Mesodermal cell (in vitro differentiated cells): ENCODE results near the gene SORCS2.

Experiments used
- H3K27ac ChIP-seq: 2 replicates; pipeline ENCODE4 v1.7.0; 2013; ENCODE audit warnings: mild to moderate bottlenecking, low read depth, low read length, moderate library complexity; ENCODE audit not compliant: severe bottlenecking
- H3K36me3 ChIP-seq: 2 replicates; pipeline ENCODE4 v1.7.1; 2013; ENCODE audit warnings: mild to moderate bottlenecking, low read length, moderate library complexity; ENCODE audit not compliant: control insufficient read depth, insufficient read depth
- H3K4me1 ChIP-seq: one replicate; pipeline ENCODE4 v1.7.1; 2013; ENCODE audit warnings: mild to moderate bottlenecking, low read length; ENCODE audit not compliant: insufficient read depth, control insufficient read depth, poor library complexity, severe bottlenecking
- H3K4me3 ChIP-seq: 2 replicates; pipeline ENCODE4 v1.7.0; 2013; ENCODE audit warnings: low read length, control low read depth, mild to moderate bottlenecking; ENCODE audit not compliant: insufficient read depth, poor library complexity, severe bottlenecking; ENCODE audit errors: extremely low read depth
- H3K9me3 ChIP-seq: 2 replicates; pipeline ENCODE4 v1.7.1; 2013; ENCODE audit warnings: mild to moderate bottlenecking, low read length, moderate library complexity; ENCODE audit not compliant: control insufficient read depth
- WGBS, 2 experiments: methylation state at CpG; one replicate each; pipeline ENCODE4 v1.1.5; 2013; ENCODE audit warnings: missing lambda C conversion rate in 2 of 2; ENCODE audit not compliant: insufficient coverage in 2 of 2; 5-methylcytosine and 5-hydroxymethylcytosine counted together

SORCS2 gene

DNA sequence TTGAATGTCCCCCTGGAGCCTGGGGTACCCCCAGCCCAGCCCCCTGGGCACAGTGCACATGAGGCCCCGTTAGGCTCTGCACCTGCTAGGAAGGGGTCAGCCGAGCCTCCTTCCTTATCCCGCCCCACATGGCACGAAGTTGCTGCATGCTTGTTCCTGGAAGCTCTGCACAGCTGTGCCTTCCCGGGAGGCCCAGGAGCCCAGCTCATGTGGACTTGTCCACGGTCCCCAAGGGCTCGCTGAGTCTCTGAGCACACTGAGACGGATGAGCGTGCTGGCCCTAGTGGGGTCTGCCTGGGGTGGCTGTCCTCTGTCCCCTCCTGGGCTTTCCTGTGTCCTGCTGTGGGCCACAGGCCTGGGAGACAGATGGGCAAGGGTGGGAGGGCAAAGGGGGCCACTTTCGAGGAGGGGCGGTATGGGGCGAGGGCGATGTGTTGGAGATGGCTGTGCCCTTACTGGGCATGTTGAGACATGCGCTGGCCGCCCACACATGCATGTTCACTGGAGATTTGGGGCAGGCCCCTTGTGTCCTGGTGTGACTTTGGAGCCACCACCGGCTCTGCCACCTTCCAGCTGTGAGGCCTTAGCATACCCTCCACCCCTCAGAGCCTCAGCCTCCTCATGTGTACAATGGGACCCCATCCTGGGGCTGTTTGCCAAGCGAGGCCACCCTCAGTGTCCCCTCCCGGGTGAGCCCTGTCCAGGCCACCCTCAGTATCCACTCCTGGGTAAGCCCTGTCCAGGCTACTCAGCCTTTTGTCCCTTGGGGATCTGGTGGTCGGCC lies 509.7 kb downstream of the SORCS2 start:
- WGBS, 2 experiments: 88 to 96% methylated on average over 15 to 19 of the region's 19 CpGs
- peaks cover 17% of the 10 kb centered on the region for H3K4me1 ChIP-seq
- H3K27ac ChIP-seq: no peak overlapping the region
- H3K36me3 ChIP-seq: no peaks in the 10 kb centered on the region
- no peaks in the 10 kb centered on the region for H3K9me3 ChIP-seq
- H3K4me3 ChIP-seq: no peak overlapping the region

DNA sequence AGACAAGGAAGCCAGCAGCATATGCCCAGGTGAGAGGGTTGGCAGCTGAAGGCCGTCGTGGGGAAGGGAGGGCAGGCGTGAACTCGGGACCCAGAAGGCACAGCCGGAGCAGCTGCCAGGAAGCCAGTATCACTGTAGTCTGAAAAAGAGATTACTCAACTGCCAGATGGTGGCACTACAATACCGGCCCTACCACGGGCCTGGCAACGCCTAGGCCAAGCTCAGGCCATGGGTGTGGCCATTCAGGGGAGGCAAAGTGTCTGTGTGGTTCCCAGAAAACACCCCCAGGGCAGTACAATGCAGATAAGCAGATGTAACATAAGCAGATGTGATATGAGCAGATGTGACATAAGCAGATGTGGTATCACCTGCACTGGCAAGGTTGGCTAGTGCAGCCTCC lies 511.4 kb downstream of the SORCS2 start:
- Histone ChIP-seq H3K4me1 (peaks cover 17% of the 10 kb centered on the region), H3K9me3 (no peaks in the 10 kb centered on the region), H3K36me3 (no peaks in the 10 kb centered on the region), H3K27ac (no peak overlapping the region), H3K4me3 (no peak overlapping the region)
- WGBS, 2 experiments: 94 to 96% methylated on average over 7 to 8 of the region's 8 CpGs

DNA sequence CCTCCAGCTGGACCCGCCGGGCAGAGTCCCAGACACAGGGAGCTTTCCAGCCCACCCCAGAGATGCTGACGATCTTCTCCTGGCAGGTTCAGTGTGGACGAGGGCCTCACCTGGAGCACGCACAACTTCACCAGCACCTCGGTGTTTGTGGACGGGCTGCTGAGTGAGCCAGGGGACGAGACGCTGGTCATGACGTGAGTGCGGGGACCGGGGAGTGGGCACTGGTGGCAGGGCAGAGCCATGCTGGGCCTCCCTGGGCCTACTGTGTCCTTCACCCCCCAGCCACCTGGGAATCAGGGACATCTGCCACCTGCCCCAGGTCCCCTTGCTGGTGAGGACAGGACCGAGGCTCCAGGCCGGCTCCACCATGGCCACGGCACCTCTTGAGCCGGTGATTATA lies 511.8 kb downstream of the SORCS2 start:
- Histone ChIP-seq H3K9me3 (no peaks in the 10 kb centered on the region), H3K36me3 (no peaks in the 10 kb centered on the region), H3K4me3 (no peak overlapping the region), H3K4me1 (peaks cover 15% of the 10 kb centered on the region), H3K27ac (no peak overlapping the region)
- WGBS, 2 experiments: 95 to 98% methylated on average over 14 to 16 of the region's 16 CpGs

DNA sequence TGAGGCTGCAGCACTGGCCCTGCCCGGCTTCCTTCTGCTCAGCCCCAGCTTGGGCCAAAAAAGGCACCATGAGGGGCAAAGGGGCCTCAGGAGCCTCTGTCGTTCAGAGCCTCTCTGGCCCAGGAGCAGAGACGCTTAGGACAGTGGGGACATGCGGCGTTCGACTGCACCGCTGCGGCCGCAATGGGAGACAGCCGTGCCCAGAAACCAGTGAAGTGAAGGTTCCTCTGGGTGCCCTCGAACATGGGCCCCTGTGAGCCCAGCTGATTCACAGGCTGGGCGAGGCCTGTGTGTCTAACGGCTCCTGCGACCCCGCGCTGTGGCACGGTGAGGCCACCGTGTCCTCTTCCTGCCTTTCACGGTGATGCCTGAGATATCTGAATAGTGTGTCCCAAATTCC lies 512.3 kb downstream of the SORCS2 start:
- Histone ChIP-seq H3K4me3 (no peak overlapping the region), H3K9me3 (no peaks in the 10 kb centered on the region), H3K4me1 (peaks cover 9% of the 10 kb centered on the region), H3K27ac (no peak overlapping the region), H3K36me3 (no peaks in the 10 kb centered on the region)
- 91 to 93% methylated on average over 17 to 19 of the region's 19 CpGs for WGBS, 2 experiments

DNA sequence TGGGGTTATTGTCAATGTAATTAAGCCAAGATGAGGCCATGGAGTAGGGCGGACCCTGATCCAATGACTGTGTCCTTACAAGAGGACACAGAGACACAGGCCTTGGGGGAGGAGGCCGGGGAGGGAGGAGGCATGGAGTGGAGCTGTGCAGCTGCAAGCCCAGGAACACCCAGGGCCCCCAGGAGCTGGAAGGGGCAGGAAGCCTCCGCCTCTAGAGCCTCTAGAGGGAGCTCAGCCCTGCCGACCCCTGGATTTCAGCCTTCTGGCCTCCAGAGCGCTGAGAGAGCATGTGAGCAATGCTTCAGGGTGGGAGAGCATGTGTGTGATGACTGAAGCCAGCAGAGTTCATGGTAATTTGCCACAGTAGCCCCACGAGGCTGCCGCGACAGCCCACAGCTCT lies 512.7 kb downstream of the SORCS2 start:
- peaks cover 6% of the 10 kb centered on the region for H3K4me1 ChIP-seq
- no peaks in the 10 kb centered on the region for H3K36me3 ChIP-seq
- H3K9me3 ChIP-seq: no peaks in the 10 kb centered on the region
- WGBS, 2 experiments: 73 to 78% methylated on average over 5 to 8 of the region's 8 CpGs
- no peak overlapping the region for H3K27ac ChIP-seq
- no peak overlapping the region for H3K4me3 ChIP-seq

DNA sequence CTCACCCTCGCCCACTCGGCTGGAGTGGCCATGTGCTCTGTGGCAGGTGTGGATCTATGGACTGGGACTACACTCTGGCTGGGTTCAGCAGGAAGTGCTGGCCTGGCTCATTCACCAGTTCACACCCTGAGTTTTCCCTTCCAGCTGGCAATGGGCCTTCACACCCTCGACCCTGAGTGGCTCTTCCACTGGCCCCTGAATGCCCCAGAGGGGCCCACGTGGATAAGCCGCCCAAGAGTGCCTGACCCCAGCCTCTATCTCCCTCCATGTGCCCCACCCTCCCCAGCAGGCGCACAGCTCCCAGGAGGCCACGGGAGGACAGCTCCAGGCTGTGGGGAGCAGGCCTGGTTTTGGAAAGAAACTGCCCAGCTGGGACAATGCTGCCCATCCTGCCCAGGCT lies 513.3 kb downstream of the SORCS2 start:
- 77 to 79% methylated on average over 6 to 7 of the region's 7 CpGs for WGBS, 2 experiments
- peaks cover 6% of the 10 kb centered on the region for H3K4me1 ChIP-seq
- H3K27ac ChIP-seq: no peak overlapping the region
- H3K36me3 ChIP-seq: no peaks in the 10 kb centered on the region
- no peak overlapping the region for H3K4me3 ChIP-seq
- no peaks in the 10 kb centered on the region for H3K9me3 ChIP-seq

DNA sequence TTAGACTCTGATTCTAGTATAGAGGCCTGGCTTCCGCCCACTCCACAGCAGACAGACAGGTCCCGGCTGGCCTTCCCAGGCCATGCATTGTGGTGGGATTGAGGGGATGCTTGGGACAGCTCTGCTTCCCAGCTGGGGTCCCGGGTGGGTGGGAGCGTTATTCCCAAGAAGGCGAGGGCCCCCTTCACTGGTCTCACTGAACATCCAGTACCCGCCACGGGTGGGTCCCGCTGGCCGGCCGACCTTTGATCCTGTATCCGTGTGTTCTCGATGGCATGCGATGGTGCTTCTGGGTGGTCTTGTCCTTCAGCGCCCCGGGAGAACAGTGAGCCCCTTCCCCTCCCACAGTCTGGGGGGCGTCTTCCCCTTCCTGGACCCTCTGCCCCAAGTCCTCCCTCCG lies 515.9 kb downstream of the SORCS2 start:
- Histone ChIP-seq H3K4me3 (no peak overlapping the region), H3K9me3 (no peaks in the 10 kb centered on the region), H3K36me3 (no peaks in the 10 kb centered on the region), H3K4me1 (no peaks in the 10 kb centered on the region), H3K27ac (no peak overlapping the region)
- WGBS, 2 experiments: 73 to 83% methylated on average over 12 to 17 of the region's 17 CpGs

DNA sequence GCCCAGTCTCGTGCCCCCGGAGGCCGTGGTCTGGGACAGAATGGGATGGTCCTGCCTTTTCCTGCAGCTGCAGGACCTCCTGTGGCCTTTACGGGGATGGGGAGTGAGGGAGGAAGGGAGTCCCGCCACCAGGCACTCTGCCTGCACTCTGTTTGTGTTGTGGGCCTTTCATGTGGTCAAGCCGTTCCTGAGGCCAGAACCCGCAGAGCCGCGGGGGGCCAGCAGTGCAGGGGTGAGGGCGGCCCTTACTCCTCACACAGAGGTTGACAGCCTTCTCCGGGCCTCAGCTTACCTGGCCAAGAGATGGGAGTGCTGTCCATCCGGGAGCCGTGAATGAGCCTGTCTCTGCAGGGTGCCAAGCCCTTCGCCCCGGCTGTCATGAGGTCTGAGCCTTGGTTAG lies 516.6 kb downstream of the SORCS2 start:
- H3K27ac ChIP-seq: no peak overlapping the region
- no peak overlapping the region for H3K4me3 ChIP-seq
- no peaks in the 10 kb centered on the region for H3K4me1 ChIP-seq
- H3K36me3 ChIP-seq: no peaks in the 10 kb centered on the region
- 66 to 71% methylated on average over 10 to 13 of the region's 15 CpGs for WGBS, 2 experiments
- peaks cover 1% of the 10 kb centered on the region for H3K9me3 ChIP-seq

DNA sequence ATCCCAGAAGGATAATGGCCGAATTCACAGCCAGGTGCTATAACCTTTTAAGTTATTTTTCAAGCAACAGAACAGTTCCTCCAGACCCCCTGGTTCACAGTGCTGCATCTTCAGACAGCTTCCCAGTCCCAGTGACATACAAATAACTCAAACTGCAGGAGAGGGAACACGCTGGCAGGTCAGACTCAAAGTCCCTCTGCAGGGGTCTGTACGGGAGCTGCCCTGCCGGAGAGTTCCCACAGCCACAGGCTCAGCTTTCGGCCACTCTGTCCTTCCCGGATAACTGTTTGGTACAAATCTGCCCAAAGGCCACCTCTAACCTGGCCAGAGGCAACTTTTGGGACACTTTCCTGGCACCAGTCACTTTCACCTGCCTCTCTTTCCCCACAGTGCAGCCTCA lies 517.1 kb downstream of the SORCS2 start:
- H3K4me1 ChIP-seq: no peaks in the 10 kb centered on the region
- 82 to 92% methylated on average over 6 of the region's 6 CpGs for WGBS, 2 experiments
- H3K9me3 ChIP-seq: peaks cover 6% of the 10 kb centered on the region
- no peak overlapping the region for H3K4me3 ChIP-seq
- no peaks in the 10 kb centered on the region for H3K36me3 ChIP-seq
- no peak overlapping the region for H3K27ac ChIP-seq

DNA sequence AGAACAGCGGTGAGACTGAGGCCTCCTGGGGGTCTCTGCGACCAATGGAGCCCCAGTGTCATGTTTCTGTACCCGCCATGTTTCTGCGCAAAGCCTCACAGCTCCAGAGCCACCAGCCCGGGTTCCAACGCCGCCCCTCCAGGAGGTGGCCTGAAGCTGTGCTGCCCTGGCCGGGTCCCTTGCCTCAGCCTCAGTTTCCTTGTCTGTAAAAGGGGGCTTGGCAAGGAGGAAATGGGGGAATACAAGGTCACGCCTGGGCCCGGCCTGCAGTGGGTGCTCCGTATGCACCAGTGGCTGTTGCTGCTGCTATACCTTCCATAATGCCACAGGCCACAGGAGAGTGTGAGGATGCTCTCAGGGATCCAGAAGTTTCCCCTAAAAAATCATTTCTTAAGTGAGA lies 517.8 kb downstream of the SORCS2 start:
- Histone ChIP-seq H3K4me1 (no peaks in the 10 kb centered on the region), H3K9me3 (peaks cover 6% of the 10 kb centered on the region), H3K4me3 (no peak overlapping the region), H3K27ac (no peak overlapping the region), H3K36me3 (no peaks in the 10 kb centered on the region)
- WGBS, 2 experiments: 92 to 99% methylated on average over 10 to 11 of the region's 11 CpGs

DNA sequence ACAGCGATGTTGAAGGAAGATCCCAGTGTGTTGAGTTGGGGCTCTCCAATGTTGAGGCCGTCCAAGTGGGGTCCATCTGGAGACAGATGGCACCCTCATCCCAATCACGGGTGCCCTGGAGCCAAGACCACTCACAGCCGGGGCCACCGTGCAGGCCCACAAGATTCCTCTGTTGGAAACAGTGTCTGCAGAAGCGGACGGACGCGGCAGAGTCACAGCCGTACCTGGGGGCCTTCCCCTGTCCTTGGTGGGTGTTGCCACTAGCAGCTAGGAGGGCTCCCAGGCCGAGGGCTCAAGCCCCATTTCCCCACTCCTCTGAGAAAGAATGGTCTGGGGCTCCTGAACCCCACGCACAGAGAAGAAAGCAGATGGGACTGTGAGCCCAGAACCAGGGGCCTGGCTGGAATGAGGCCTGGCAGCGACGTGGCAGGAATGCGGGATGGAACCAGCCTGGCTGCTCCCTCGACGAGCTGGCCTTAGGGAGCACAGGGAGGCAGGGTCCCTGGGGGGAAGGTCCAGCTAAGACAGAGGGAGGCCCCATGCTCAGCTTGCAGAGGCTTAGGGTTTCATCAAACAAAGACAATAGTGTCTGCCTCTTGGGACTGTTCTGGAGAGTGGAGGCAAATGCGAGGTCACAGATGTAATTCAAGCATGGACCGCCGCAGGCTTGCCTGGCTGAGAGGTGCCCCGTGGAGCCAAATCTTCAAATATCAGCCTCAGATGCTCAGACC lies 518.4 kb downstream of the SORCS2 start:
- 88 to 92% methylated on average over 15 to 18 of the region's 21 CpGs for WGBS, 2 experiments

More for the DNA sequence above, 518.4 kb downstream of the SORCS2 start:
- Histone ChIP-seq H3K4me1 (no peaks in the 10 kb centered on the region), H3K27ac (no peak overlapping the region), H3K9me3 (peaks cover 6% of the 10 kb centered on the region), H3K36me3 (no peaks in the 10 kb centered on the region), H3K4me3 (no peak overlapping the region)
